Measurements from ENCODE around the gene SLC13A3. TPM values are rescaled to one million over a fixed set of nuclear protein-coding genes. Genes with fewer than 3 reads are reported as not detected.

Gene SLC13A3
- total RNA-seq, 4 donors from 2014 or later = 0.34 to 1.5 (median 1.0) TPM

DNA sequence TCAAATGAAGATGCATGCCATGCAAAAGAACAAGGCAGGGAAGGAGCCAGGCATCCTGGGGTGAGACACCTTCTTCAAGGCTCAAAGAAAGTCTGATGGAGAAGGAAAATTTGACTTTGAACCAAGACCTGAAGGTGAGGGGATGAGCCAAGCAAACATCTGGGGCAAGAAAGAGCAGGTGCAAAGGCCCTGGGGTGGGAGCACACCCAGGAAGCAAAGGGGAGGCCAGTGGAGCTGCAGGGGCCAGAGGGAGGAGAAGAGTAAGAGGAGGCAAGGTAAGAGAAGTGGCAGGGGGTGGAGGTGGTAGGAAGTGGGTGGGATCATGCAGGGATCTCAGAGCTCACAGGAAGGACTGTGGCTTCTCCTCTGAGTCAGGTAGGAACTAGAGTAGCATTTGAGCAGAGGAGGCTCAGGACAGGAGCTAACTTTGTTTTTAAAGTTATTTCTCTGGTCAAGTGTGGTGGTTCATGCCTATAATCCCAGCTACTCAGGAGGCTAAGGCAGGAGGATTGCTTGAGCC, 49.6 kb downstream of the SLC13A3 start:
- no peak for TF ChIP-seq POLR2A (IDR thresholded peaks at IDR 0.05)
- TF ChIP-seq, protein P1, sequence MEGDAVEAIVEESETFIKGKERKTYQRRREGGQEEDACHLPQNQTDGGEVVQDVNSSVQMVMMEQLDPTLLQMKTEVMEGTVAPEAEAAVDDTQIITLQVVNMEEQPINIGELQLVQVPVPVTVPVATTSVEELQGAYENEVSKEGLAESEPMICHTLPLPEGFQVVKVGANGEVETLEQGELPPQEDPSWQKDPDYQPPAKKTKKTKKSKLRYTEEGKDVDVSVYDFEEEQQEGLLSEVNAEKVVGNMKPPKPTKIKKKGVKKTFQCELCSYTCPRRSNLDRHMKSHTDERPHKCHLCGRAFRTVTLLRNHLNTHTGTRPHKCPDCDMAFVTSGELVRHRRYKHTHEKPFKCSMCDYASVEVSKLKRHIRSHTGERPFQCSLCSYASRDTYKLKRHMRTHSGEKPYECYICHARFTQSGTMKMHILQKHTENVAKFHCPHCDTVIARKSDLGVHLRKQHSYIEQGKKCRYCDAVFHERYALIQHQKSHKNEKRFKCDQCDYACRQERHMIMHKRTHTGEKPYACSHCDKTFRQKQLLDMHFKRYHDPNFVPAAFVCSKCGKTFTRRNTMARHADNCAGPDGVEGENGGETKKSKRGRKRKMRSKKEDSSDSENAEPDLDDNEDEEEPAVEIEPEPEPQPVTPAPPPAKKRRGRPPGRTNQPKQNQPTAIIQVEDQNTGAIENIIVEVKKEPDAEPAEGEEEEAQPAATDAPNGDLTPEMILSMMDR (IDR thresholded peaks at IDR 0.05) = no peak
- Histone ChIP-seq H3K9me3 (no peaks in the 10 kb centered on the region), H3K27ac (no peak overlapping the region), H3K4me1 (no peaks in the 10 kb centered on the region), H3K27me3 (no peaks in the 10 kb centered on the region), H3K36me3 (no peaks in the 10 kb centered on the region), H3K4me3 (no peak overlapping the region)
- intact Hi-C loops (cut with DNase I) = no loop called here
- no peak for DNase-seq

DNA sequence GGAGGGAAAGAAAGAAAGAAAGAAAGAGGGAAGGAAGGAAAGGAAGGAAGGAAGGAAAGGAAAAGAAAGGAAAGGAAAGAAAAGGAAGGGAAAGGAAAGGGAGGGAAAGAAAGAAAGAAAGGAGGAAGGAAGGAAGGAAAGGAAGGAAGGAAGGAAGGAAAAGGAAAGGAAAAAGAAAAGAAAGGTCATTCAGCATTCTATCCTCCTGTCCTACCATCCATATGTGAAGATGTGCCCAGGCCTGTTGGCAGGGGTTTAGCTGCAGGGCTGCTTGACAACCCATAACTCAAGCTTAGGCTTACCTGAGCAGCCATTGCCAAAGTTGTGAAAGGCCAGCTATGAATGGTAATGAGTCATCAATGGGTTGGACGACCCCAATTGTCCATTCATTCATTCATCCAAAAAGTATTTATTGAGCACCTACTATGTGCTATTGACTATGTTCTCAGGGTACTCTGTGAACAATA, 50.9 kb downstream of the SLC13A3 start:
- 38 to 56% methylated on average over 1 of the region's 1 CpG for WGBS, 2 donors
- Histone ChIP-seq H3K4me1 (no peaks in the 10 kb centered on the region), H3K36me3 (no peaks in the 10 kb centered on the region), H3K9me3 (no peaks in the 10 kb centered on the region), H3K27me3 (no peaks in the 10 kb centered on the region), H3K4me3 (no peak overlapping the region), H3K27ac (no peak overlapping the region)
- intact Hi-C loops (cut with DNase I) = no loop called here
- no peak for DNase-seq
- TF ChIP-seq, protein P1 (IDR thresholded peaks at IDR 0.05) = no peak
- no peak for TF ChIP-seq POLR2A (IDR thresholded peaks at IDR 0.05)

DNA sequence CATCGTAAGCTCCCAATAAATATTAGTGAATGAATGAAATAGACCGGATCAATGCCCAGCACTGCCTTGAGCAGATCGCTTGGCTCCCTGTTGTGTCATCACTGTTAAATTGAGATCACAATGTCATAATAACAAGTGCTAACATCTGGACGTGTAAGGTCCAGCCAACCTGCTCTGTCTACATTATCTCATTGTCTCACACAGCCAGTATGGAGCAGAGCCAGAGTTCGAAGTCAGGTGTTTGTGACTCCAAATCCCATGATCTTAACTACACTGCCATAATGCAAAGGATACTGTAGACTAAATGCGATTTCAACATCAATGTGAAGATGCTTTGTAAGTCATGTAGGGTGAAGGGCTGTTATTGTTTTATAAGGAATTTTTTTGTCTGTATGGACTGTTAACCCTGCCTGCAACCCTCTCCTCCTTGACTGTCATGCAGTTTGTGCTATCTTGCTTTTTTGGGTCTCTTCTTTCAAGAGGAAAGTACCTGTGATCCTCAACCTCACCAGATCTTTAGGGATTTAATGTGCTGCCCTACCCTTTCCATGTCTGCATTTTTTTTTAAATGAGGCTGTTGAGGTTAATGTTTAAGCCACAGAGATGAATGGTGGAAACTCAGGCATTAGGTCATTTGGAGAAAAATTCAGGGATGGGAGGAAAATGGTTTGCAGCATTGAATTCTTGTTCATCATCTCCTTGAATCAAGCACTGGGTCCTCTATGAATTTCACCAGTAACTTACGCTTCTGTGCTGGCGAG, 51.9 kb downstream of the SLC13A3 start:
- intact Hi-C loops (cut with DNase I) = no loop called here
- no peak for DNase-seq

DNA sequence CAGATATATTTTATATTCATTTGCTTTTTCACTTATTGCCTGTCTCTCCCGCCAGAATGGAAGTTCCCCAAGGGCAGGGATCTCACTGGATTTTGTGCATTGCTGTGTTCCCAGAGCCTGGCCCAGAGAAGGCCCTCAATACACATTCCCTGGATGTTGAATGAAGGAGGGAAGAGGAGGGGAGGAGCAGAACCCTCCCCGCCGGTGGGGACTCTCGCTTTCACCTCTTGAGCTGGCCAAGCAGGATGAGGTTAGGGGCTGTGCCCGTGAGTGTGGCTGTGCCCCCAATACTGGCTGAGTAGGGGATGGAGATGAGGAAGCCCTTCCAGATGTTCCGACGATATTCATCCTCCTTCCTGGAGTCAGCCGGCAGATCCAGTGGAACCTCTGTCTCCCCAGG, 55.3 kb downstream of the SLC13A3 start:
- Histone ChIP-seq H3K9me3 (no peaks in the 10 kb centered on the region), H3K4me3 (no peak overlapping the region), H3K36me3 (no peaks in the 10 kb centered on the region), H3K27ac (no peak overlapping the region), H3K27me3 (no peaks in the 10 kb centered on the region), H3K4me1 (no peaks in the 10 kb centered on the region)
- intact Hi-C loops (cut with DNase I) = no loop called here
- TF ChIP-seq, protein P1 (IDR thresholded peaks at IDR 0.05) = no peak
- TF ChIP-seq POLR2A (IDR thresholded peaks at IDR 0.05) = no peak
- WGBS, 2 donors = 89% methylated on average over 3 to 7 of the region's 8 CpGs
- no peak for DNase-seq

More for the DNA sequence above, 51.9 kb downstream of the SLC13A3 start:
- Histone ChIP-seq H3K4me1 (no peaks in the 10 kb centered on the region), H3K27ac (no peak overlapping the region), H3K9me3 (no peaks in the 10 kb centered on the region), H3K27me3 (no peaks in the 10 kb centered on the region), H3K36me3 (no peaks in the 10 kb centered on the region), H3K4me3 (no peak overlapping the region)
- TF ChIP-seq, protein P1 (IDR thresholded peaks at IDR 0.05) = no peak
- TF ChIP-seq POLR2A (IDR thresholded peaks at IDR 0.05) = no peak
- WGBS, 2 donors = 78 to 83% methylated on average over 8 of the region's 8 CpGs

DNA sequence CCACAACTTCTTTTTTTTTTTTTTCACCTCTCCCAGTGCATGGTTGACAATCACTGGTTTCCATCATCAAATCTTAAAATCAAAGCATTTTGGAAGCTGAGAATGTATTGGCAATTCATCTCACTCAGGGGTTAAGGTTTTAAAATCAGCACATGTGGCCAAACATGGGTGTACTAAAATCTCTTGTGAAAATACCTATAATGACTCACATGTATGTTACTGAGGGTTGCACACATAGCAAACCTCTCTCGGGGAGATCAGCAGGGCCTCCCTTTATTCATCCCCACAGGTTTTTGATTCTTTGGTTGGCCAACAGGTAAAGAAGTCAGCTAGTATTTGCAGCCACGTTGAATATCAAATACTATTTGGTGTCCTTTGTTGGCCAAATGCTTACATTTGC, 56.5 kb downstream of the SLC13A3 start:
- no peak for DNase-seq
- TF ChIP-seq, protein P1 (IDR thresholded peaks at IDR 0.05) = no peak
- TF ChIP-seq POLR2A (IDR thresholded peaks at IDR 0.05) = no peak
- Histone ChIP-seq H3K4me3 (no peak overlapping the region), H3K27ac (no peak overlapping the region), H3K9me3 (no peaks in the 10 kb centered on the region), H3K27me3 (no peaks in the 10 kb centered on the region), H3K36me3 (no peaks in the 10 kb centered on the region), H3K4me1 (no peaks in the 10 kb centered on the region)
- WGBS, 2 donors = 27 to 50% methylated on average over 2 of the region's 2 CpGs
- intact Hi-C loops (cut with DNase I) = no loop called here
